GM19468 (cell line): ENCODE data around the gene PUS1.

Experiments used
- ATAC-seq: cut with Tn5 transposase; IDR thresholded peaks from one replicate; pipeline ENCODE4 v1.9.1; 2021; ENCODE audit warnings: mild to moderate bottlenecking, moderate library complexity, moderate number of reproducible peaks; ENCODE audit not compliant: unreplicated experiment; ENCODE audit errors: extremely low read depth

PUS1 gene

GRCh38 chr12:131902332-131903241, 26.5 kb upstream of the PUS1 start:
- ATAC-seq = no peak

DNA sequence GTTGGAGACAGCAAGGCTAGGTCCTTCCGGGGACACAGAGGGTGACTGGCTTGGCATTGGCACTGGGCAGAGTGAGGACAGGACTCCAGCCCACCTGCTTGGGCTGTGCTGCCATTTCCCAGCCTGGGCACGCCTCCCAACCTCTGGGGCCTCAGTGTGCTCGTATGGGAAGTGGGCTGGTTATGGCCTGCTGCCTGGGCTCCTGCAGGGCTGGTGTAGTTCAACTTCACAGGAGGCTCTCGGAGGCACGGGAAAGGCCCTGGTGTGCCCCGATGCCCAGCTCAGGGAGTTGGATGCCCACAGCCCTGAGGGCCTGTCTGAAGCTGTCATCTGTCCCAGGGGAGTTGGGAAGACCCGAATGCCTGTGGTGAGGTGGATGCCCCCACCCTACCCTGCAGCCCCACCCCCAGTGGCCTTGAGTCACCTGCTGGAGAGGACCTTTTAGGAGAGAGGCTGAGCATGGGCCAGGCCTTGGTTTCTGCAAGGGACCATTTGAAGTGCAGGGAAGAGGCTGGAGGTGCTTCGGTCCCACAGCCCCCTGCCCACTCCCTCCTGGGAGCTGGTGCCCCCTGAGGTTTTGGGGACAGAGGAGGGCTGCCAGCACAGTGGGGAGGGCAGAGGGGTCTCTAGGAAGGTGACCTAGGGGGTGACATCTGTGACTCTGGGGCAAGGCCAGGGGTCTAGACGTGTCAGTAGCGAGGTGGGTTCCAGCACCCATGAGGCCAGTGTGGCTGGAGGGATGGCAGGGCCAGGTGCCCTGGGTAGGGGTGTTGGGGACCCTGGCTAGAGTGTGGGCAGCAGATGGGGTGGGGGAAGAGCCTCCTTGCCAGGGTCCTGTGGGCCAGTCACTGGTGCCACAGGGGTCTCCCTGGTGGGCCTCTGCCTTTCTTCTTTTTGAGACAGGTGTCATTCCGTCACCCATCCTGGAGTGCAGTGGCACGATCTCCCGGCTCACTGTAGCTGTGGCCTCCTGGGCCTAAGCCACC, 25.5 kb upstream of the PUS1 start:
- no peak for ATAC-seq

DNA sequence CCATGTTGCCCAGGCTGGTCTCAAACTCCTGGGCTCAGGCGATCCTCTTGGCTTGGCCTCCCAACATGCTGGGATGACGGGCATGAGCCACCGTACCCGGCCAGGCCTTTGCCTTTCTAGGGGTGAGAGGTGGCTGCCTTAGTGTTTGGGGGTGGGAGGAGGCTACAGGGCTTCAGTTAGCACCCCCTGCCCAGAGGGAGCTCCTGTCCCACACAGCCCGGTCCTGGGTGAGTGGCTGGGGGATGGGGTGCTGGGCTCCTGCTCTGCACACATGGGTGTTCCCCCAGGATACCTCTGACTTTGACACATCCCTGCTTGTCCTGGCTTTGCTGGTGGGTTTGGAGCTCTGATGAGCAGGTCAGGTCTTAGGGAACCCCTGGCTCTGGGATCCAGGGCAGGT, 24.7 kb upstream of the PUS1 start:
- ATAC-seq = no peak

- ATAC-seq = no peak
Observed at GRCh38 chr12:131905081-131905629, 23.9 kb upstream of the PUS1 start.

DNA sequence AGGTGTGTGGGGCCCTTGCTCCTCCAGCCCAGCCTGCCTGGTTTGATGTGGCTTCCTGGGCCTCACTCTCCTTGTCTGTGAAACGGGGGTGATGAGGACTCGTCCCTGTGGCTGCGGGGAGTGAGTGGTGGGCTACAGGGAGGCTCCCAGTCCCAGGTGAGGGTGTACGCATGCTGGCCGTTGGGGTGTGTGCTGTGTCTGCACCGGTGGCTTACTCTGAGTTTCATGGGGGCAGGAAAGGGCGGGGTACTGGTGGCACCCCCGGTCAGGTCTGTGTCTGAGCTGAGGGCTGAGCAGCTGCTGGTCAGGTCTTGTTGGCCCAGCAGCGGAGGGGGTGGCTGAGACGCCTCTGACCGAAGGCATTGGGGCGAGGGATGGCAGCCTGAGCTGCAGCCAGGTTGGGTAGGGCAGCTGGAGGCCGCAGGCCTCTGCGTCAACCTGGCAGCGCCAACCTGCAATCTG, 23.4 kb upstream of the PUS1 start:
- ATAC-seq = no peak

GRCh38 chr12:131907379-131908091, 21.5 kb upstream of the PUS1 start:
- ATAC-seq = no peak

- no peak for ATAC-seq
Observed at GRCh38 chr12:131908092-131909080, 20.7 kb upstream of the PUS1 start.

DNA sequence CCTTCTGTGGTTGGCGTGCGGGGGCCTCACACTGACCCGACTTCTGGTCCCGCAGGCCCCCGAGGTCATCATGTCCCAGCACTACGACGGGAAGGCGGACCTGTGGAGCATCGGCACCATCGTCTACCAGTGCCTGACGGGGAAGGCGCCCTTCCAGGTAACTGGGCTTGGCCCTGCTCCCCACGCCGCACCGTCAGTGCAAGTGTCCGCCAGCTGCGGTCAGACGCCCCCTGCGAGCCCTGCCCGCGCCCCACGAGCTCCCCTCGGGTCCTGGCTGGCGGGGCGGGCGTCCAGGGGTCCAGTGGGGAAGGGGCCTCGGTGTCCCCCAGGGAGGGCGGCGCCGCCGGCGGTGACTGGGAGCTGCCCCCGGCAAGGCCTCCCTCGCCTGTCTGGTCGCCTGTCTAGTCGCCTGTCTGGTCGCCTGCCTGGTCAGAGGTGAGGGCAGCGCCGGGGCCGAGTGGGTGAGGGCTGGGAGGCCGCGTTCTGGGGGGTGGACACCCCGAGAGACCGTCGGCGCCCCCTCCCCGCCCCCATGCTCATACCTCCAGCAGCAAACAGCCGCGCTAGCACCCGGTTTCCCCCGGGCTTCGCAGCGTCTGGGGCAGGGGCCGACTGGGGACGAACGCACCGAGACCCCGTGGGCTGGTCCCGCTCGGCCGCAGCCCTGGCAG, 19.9 kb upstream of the PUS1 start:
- ATAC-seq = no peak

- no peak for ATAC-seq
Observed at GRCh38 chr12:131909752-131910219, 19.3 kb upstream of the PUS1 start.

GRCh38 chr12:131910302-131911027, 18.6 kb upstream of the PUS1 start:
- no peak for ATAC-seq

DNA sequence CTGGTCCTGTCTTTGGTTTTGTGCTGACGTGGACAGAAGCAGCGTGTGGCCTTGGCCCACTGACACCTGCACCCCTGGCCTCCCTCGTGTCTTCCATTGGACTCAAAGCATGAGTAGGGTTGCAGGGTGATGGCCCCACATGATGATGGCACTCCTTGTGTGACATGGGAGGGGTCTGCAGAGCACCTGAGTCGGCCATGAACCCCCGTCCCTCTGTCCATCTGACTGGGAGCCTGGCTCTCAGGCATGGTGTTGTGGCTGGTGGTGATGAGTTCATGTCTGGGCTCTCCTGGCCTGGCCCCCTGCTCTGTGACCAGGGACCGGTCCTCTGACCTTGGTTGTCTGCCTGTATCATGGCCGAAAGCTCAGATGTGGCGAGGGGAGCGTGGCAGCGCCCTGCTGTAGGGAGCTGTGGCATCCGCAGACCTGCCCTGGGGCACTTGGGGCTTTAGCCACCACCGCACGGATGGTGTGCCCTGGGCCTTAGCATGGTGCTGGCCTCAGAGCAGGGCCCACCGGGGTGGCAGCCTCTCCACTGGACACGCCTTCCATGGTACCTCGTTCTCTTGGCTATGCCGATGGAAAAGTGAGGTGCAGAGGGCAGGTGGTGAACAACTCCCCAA, 17.9 kb upstream of the PUS1 start:
- ATAC-seq = no peak

GRCh38 chr12:131911851-131912477, 17.1 kb upstream of the PUS1 start:
- ATAC-seq = no peak

- ATAC-seq = no peak
Observed at GRCh38 chr12:131912518-131913274, 16.4 kb upstream of the PUS1 start.

GRCh38 chr12:131913666-131914065, 15.4 kb upstream of the PUS1 start:
- no peak for ATAC-seq

DNA sequence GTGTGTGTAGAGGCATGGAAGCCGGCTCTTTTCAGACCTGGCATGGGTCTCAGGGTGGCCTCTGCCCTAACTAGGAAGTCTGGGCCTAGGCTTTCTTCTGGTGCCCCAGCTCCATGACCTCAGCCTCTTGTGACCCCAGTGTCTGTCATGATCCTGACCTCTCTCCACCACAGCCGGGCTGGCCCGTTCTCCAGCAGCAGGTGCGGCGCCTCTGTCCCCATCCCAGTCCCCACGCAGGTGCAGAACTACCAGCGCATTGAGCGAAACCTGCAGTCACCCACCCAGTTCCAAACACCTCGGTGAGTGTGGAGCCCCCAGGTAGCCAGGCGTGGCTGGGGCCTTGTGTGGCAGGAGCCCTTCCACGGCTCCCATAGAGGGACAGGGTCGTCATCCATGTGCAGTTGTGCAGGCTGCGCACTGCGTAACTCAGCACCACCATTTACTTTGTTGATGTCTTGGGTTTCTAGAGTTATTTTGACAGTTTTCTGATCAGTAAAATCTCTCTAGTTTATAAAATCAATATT, 14.8 kb upstream of the PUS1 start:
- no peak for ATAC-seq
